ENCODE measurements around the gene RAF1.

GRCh38 chr3:12566976-12567375 lies 96.9 kb downstream of the RAF1 start:
- TF ChIP-seq CTCF (IDR thresholded peaks at IDR 0.05) (no peak), EMX1 (CRISPR knock-in tag; IDR thresholded peaks at IDR 0.05) (no peak), ZNF396 (CRISPR knock-in tag; IDR thresholded peaks at IDR 0.05; ENCODE audit: borderline replicate concordance) (no peak), FOXP4 (CRISPR knock-in tag; IDR thresholded peaks at IDR 0.05) (no peak), MAX (CRISPR knock-in tag; IDR thresholded peaks at IDR 0.05) (no peak), ZNF138 (CRISPR knock-in tag; conservative IDR thresholded peaks at IDR 0.05) (no peak), USF1 (CRISPR knock-in tag; IDR thresholded peaks at IDR 0.05) (no peak), NFYB (CRISPR knock-in tag; conservative IDR thresholded peaks at IDR 0.05; ENCODE audit: low read depth) (no peak), ATF2 (CRISPR knock-in tag; IDR thresholded peaks at IDR 0.05; ENCODE audit: borderline replicate concordance, low read depth) (no peak), ZNF263 (CRISPR knock-in tag; IDR thresholded peaks at IDR 0.05; ENCODE audit: low read depth) (no peak)
